CD8-positive, alpha-beta memory T cell (primary cell): ENCODE data around the gene C1orf74. TPM values are rescaled to one million over a fixed set of nuclear protein-coding genes. Genes with fewer than 3 reads are reported as not detected.

ENCODE experiments used
- CTCF ChIA-PET: fragments of 350-600 bp; sonication (Branson Sonifier 250); formaldehyde crosslinking; loops from one replicate; lab custom pipeline; 2021; ENCODE audit warnings: antibody characterized with exemption; lab: Charles Lee
- POLR2A ChIA-PET: fragments of 350-600 bp; sonication (Branson Sonifier 250); formaldehyde crosslinking; loops from one replicate; lab custom pipeline; 2021; ENCODE audit warnings: antibody characterized with exemption; lab: Charles Lee
- DNase-seq, 5 donors: peaks; one replicate each; pipeline versions ENCODE4 v3.0.0 to v3.0.0-alpha.2; 2020 to 2022; ENCODE audit warnings: mixed read lengths in 1 of 5
- H3K27ac ChIP-seq: one replicate; pipeline ENCODE4 v1.7.0; 2013; ENCODE audit warnings: low read depth, mild to moderate bottlenecking, low read length, moderate library complexity
- H3K27me3 ChIP-seq: 2 replicates; pipeline ENCODE4 v1.7.0; 2013; ENCODE audit warnings: low read length, mild to moderate bottlenecking; ENCODE audit not compliant: insufficient read depth, poor library complexity, severe bottlenecking
- H3K36me3 ChIP-seq: 2 replicates; pipeline ENCODE4 v1.7.0; 2013; ENCODE audit warnings: mild to moderate bottlenecking, low read length, moderate library complexity; ENCODE audit not compliant: insufficient read depth
- H3K4me1 ChIP-seq: 2 replicates; pipeline ENCODE4 v1.7.0; 2013; ENCODE audit warnings: mild to moderate bottlenecking, low read length, moderate library complexity; ENCODE audit not compliant: insufficient read depth
- H3K4me3 ChIP-seq: 2 replicates; pipeline ENCODE4 v1.7.0; 2013; ENCODE audit warnings: mild to moderate bottlenecking, low read length
- H3K9me3 ChIP-seq: 2 replicates; pipeline ENCODE4 v1.7.0; 2013; ENCODE audit warnings: mild to moderate bottlenecking, low read length
- H3K27ac Mint-ChIP-seq, 8 donors: one replicate each; pipeline ENCODE4 v1.8.0; 2020 to 2021; ENCODE audit warnings: mixed read lengths in 8 of 8, mild to moderate bottlenecking in 6 of 8, inconsistent platforms in 3 of 8, moderate library complexity in 3 of 8
- H3K27me3 Mint-ChIP-seq, 2 donors: one replicate each; pipeline ENCODE4 v1.8.0; 2020 to 2021; ENCODE audit warnings: mixed read lengths in 2 of 2, mild to moderate bottlenecking in 1 of 2, moderate library complexity in 1 of 2
- H3K36me3 Mint-ChIP-seq, 3 donors: one replicate each; pipeline ENCODE4 v1.8.0; 2020 to 2021; ENCODE audit warnings: mixed read lengths in 3 of 3, inconsistent platforms in 1 of 3, mild to moderate bottlenecking in 1 of 3
- H3K4me1 Mint-ChIP-seq, 3 donors: one replicate each; pipeline ENCODE4 v1.8.0; 2020 to 2021; ENCODE audit warnings: mixed read lengths in 3 of 3, inconsistent platforms in 1 of 3, mild to moderate bottlenecking in 1 of 3
- H3K4me3 Mint-ChIP-seq, 7 donors: one replicate each; pipeline ENCODE4 v1.8.0; 2020 to 2021; ENCODE audit warnings: mixed read lengths in 7 of 7, mild to moderate bottlenecking in 6 of 7, moderate library complexity in 4 of 7, inconsistent platforms in 2 of 7
- H3K9me3 Mint-ChIP-seq, 5 donors: one replicate each; pipeline ENCODE4 v1.8.0; 2020 to 2022; ENCODE audit warnings: mixed read lengths in 5 of 5, mild to moderate bottlenecking in 3 of 5, moderate library complexity in 2 of 5, inconsistent platforms in 1 of 5
- polyA plus RNA-seq: library from polyadenylated mRNA; unstranded; fragments of 300-500 nt; fragmentation: Illumina TruSeq; gene quantifications from one replicate; pipeline ENCODE4 v1.2.3, GENCODE V29; 2021
- total RNA-seq, 2 experiments: library from RNA; stranded (reverse); gene quantifications; one replicate each; pipeline ENCODE4 v1.2.3, GENCODE V29; 2021

C1orf74 gene
- total and polyA plus RNA-seq, 3 experiments from 2014 or later, result 0.35 to 2.2 (median 2.2) TPM

- H3K36me3 Mint-ChIP-seq, result peaks cover 0 to 6% (median 5%) of the 10 kb centered on the region in 3 donors
Observed at GRCh38 chr1:209823143-209824041, 39.0 kb upstream of the C1orf74 start.

GRCh38 chr1:209822706-209823105, 38.3 kb upstream of the C1orf74 start:
- DNase-seq, result no peak
- no peaks in the 10 kb centered on the region for H3K9me3 Mint-ChIP-seq
- H3K4me3 Mint-ChIP-seq, result no peak overlapping the region
- ChIA-PET POLR2A (interaction anchor here (0.6 kb wide), 1 partner anchor 24 kb away, joined by 3 read pairs; no protein-coding TSS in a partner anchor), CTCF (interaction anchor here (0.7 to 5.5 kb wide), 24 partner anchors 9 to 246 kb away, joined by 3 to 43 read pairs (median 5); partner anchors contain the start of genes IRF6 and TRAF3IP3)
- H3K27ac Mint-ChIP-seq, result no peak overlapping the region
- Histone ChIP-seq H3K4me3 (no peak overlapping the region), H3K27me3 (peaks cover 3% of the 10 kb centered on the region), H3K9me3 (no peaks in the 10 kb centered on the region), H3K4me1 (peaks cover 17% of the 10 kb centered on the region), H3K36me3 (no peaks in the 10 kb centered on the region), H3K27ac (no peak overlapping the region)
- peaks cover 28 to 45% of the 10 kb centered on the region in 2 donors for H3K27me3 Mint-ChIP-seq
- peaks cover 0 to 6% (median 0%) of the 10 kb centered on the region in 3 donors for H3K36me3 Mint-ChIP-seq
- peaks cover 13 to 16% (median 15%) of the 10 kb centered on the region in 3 donors for H3K4me1 Mint-ChIP-seq

More at GRCh38 chr1:209823143-209824041, 39.0 kb upstream of the C1orf74 start:
- H3K4me3 Mint-ChIP-seq, result no peak overlapping the region
- Histone ChIP-seq H3K4me1 (peaks cover 17% of the 10 kb centered on the region), H3K4me3 (no peak overlapping the region), H3K36me3 (no peaks in the 10 kb centered on the region), H3K9me3 (no peaks in the 10 kb centered on the region), H3K27ac (no peak overlapping the region), H3K27me3 (peaks cover 3% of the 10 kb centered on the region)
- peaks cover 18 to 23% (median 20%) of the 10 kb centered on the region in 3 donors for H3K4me1 Mint-ChIP-seq
- peak in 2 of 5 donors; percentile 35 to 46 for DNase-seq
- ChIA-PET POLR2A (interaction anchor here (0.5 to 0.9 kb wide), 2 partner anchors 53 to 118 kb away, joined by 4 to 5 read pairs; no protein-coding TSS in a partner anchor), CTCF (interaction anchor here (0.7 to 5.5 kb wide), 28 partner anchors 9 to 247 kb away, joined by 3 to 43 read pairs (median 4); partner anchors contain the start of genes IRF6 and TRAF3IP3)
- no peak overlapping the region for H3K27ac Mint-ChIP-seq
- H3K27me3 Mint-ChIP-seq, result peaks cover 24 to 42% of the 10 kb centered on the region in 2 donors
- no peaks in the 10 kb centered on the region for H3K9me3 Mint-ChIP-seq

GRCh38 chr1:209820986-209821385, 36.6 kb upstream of the C1orf74 start:
- DNase-seq, result no peak
- POLR2A ChIA-PET, result no interaction called here
- no peak overlapping the region for H3K27ac ChIP-seq
- CTCF ChIA-PET, result interaction anchor here (1.4 to 5.5 kb wide), 2 partner anchors 14 to 52 kb away, joined by 4 to 43 read pairs; partner anchors contain the start of gene IRF6
- Mint-ChIP-seq H3K27me3 (peaks cover 28 to 52% of the 10 kb centered on the region in 2 donors), H3K36me3 (peaks cover 0 to 6% (median 0%) of the 10 kb centered on the region in 3 donors), H3K4me1 (peaks cover 7 to 8% (median 7%) of the 10 kb centered on the region in 3 donors), H3K27ac (no peak overlapping the region), H3K9me3 (no peaks in the 10 kb centered on the region), H3K4me3 (no peak overlapping the region)
- peaks cover 3% of the 10 kb centered on the region for H3K27me3 ChIP-seq
- no peaks in the 10 kb centered on the region for H3K36me3 ChIP-seq
- H3K4me1 ChIP-seq, result peaks cover 9% of the 10 kb centered on the region
- no peak overlapping the region for H3K4me3 ChIP-seq
- H3K9me3 ChIP-seq, result no peaks in the 10 kb centered on the region

- Mint-ChIP-seq H3K36me3 (peaks cover 0 to 6% (median 0%) of the 10 kb centered on the region in 3 donors), H3K4me1 (peaks cover 7 to 8% (median 7%) of the 10 kb centered on the region in 3 donors), H3K27ac (no peak overlapping the region), H3K4me3 (no peak overlapping the region), H3K27me3 (peaks cover 27 to 47% of the 10 kb centered on the region in 2 donors), H3K9me3 (no peaks in the 10 kb centered on the region)
- POLR2A ChIA-PET, result no interaction called here
- Histone ChIP-seq H3K27ac (no peak overlapping the region), H3K4me3 (no peak overlapping the region), H3K27me3 (peaks cover 3% of the 10 kb centered on the region), H3K36me3 (no peaks in the 10 kb centered on the region), H3K4me1 (peaks cover 9% of the 10 kb centered on the region), H3K9me3 (no peaks in the 10 kb centered on the region)
- no peak for DNase-seq
- CTCF ChIA-PET, result interaction anchor here (0.9 to 1.3 kb wide), 2 partner anchors 10 to 71 kb away, joined by 3 to 4 read pairs; no protein-coding TSS in a partner anchor
Observed at GRCh38 chr1:209819058-209819457, 34.7 kb upstream of the C1orf74 start.

GRCh38 chr1:209817691-209818090, 33.3 kb upstream of the C1orf74 start:
- Mint-ChIP-seq H3K4me3 (no peak overlapping the region), H3K4me1 (peaks cover 0 to 1% (median under 1%) of the 10 kb centered on the region in 3 donors), H3K27ac (no peak overlapping the region), H3K27me3 (peaks cover 26 to 42% of the 10 kb centered on the region in 2 donors), H3K9me3 (no peaks in the 10 kb centered on the region), H3K36me3 (peaks cover 0 to 6% (median 0%) of the 10 kb centered on the region in 3 donors)
- ChIA-PET CTCF (no interaction called here), POLR2A (interaction anchor here (0.6 kb wide), 1 partner anchor 75 kb away, joined by 3 read pairs; no protein-coding TSS in a partner anchor)
- peaks cover under 1% of the 10 kb centered on the region for H3K4me1 ChIP-seq
- H3K4me3 ChIP-seq, result no peak overlapping the region
- DNase-seq, result no peak
- no peaks in the 10 kb centered on the region for H3K36me3 ChIP-seq
- peaks cover 3% of the 10 kb centered on the region for H3K27me3 ChIP-seq
- no peaks in the 10 kb centered on the region for H3K9me3 ChIP-seq
- H3K27ac ChIP-seq, result no peak overlapping the region

GRCh38 chr1:209816923-209817322, 32.6 kb upstream of the C1orf74 start:
- H3K9me3 Mint-ChIP-seq, result no peaks in the 10 kb centered on the region
- POLR2A ChIA-PET, result no interaction called here
- H3K36me3 Mint-ChIP-seq, result peaks cover 0 to 6% (median 0%) of the 10 kb centered on the region in 3 donors
- Histone ChIP-seq H3K4me1 (no peaks in the 10 kb centered on the region), H3K27ac (no peak overlapping the region), H3K36me3 (no peaks in the 10 kb centered on the region), H3K4me3 (no peak overlapping the region), H3K9me3 (no peaks in the 10 kb centered on the region), H3K27me3 (peaks cover 3% of the 10 kb centered on the region)
- no peak overlapping the region for H3K4me3 Mint-ChIP-seq
- no peaks in the 10 kb centered on the region for H3K4me1 Mint-ChIP-seq
- no peak for DNase-seq
- no peak overlapping the region for H3K27ac Mint-ChIP-seq
- CTCF ChIA-PET, result no interaction called here
- peaks cover 19 to 38% of the 10 kb centered on the region in 2 donors for H3K27me3 Mint-ChIP-seq

- Mint-ChIP-seq H3K27ac (no peak overlapping the region), H3K36me3 (peaks cover 0 to 6% (median 0%) of the 10 kb centered on the region in 3 donors), H3K4me3 (no peak overlapping the region), H3K9me3 (no peaks in the 10 kb centered on the region), H3K27me3 (peaks cover 19 to 31% of the 10 kb centered on the region in 2 donors), H3K4me1 (no peaks in the 10 kb centered on the region)
- Histone ChIP-seq H3K36me3 (no peaks in the 10 kb centered on the region), H3K27me3 (no peaks in the 10 kb centered on the region), H3K4me1 (no peaks in the 10 kb centered on the region), H3K27ac (no peak overlapping the region), H3K9me3 (no peaks in the 10 kb centered on the region), H3K4me3 (no peak overlapping the region)
- CTCF ChIA-PET, result interaction anchor here (1.7 kb wide), 1 partner anchor 12 kb away, joined by 7 read pairs; the partner anchor contains the start of gene UTP25
- POLR2A ChIA-PET, result no interaction called here
- no peak for DNase-seq
Observed at GRCh38 chr1:209815931-209816341, 31.6 kb upstream of the C1orf74 start.
